CD4-positive, alpha-beta T cell treated with Interleukin-6 for 4 hours (primary cell): ENCODE data around the gene LDLRAD4.

Experiments used
- DNase-seq: peaks from one replicate; pipeline ENCODE4 v3.0.0-alpha.2; 2020; ENCODE audit warnings: mixed read lengths

LDLRAD4 gene

DNA sequence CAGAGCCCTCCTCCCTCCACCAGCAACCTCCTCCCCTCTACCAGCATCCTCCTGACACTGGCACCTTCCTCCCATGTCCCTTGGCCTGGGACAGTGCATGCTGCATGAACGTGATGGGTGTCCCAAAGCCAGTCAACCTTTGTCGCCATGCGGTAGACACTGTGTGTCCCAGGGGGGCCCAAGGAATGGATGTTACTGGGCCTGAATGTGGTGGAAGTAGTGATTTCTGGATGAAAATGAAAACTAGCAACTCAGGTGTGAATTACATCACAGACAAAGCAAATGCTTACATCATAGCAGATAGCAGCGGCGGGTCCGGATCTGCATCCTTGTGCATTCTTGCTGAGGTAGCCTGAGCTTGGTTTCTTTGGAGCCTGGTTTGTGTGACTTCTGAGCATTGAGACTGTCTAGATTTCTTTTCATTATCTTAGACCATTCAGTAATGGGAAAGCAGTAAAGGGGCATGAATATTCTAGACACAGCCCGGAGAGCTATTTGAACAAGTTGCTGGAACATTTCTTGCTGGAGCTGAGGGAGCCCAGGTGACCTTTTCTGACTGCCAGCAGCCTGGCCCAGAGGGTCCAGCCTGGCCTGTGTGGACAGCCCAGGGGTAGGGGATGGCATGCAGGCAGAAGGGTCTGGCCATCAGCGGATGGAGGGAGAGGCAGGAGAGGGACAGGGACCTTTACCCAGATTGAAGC lies 407.4 kb downstream of the LDLRAD4 start:
- DNase-seq = no peak

DNA sequence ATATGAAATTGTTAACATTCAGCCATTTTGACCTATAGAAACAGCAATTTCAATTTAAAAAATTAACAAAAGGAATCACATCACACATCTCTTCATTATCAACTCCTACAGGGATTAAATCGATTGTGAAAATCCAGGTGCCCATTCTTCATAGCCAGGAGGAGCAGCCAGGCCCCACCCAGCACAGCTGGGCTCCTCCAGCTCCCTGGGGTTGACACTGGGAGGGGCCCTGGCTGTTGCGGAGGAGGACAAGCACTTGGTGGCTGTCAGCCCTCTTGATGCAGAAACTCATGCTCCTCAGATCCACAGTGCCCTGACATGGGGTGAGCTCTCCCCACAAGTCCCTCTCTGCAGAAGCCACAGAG lies 408.0 kb downstream of the LDLRAD4 start:
- DNase-seq = no peak

DNA sequence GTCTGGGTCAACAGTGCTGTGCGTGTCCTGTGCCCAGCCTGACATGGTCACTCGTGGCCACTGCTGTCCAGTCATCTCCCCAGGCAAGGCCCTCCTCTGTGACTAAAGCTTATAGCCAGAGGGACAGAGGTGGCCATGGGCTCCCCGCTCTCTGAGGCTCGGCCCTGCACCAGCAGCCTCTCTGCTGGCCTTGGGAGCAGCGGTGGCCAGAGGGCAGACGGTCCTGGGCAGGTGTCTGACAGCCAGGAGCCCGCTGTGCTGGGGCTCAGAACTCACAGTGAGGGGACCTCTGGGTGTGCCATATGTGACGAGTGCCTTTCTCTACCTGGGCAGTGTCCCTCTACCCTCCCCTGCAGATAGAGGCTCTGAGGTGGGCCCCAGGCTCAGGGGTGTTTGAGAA lies 409.1 kb downstream of the LDLRAD4 start:
- no peak for DNase-seq

DNA sequence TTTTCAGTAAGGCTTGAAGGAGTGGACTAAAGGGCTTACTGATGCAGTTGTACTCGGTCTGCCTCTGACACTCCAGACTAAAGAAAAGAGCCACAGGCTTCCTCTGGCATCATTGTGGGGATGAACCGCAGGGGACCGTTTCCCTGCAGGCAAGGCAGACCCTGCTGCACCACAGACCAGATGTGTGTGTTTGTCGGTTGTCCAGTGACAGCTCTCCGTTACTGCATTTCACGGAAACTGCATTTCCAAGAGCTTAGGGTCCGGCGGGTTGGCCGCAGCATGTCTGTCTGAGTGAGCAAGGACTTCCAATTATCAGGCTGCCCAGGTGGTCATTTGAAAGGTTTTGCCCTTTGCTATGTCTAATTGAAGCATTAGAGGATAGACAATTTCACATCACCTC lies 409.7 kb downstream of the LDLRAD4 start:
- DNase-seq = no peak

DNA sequence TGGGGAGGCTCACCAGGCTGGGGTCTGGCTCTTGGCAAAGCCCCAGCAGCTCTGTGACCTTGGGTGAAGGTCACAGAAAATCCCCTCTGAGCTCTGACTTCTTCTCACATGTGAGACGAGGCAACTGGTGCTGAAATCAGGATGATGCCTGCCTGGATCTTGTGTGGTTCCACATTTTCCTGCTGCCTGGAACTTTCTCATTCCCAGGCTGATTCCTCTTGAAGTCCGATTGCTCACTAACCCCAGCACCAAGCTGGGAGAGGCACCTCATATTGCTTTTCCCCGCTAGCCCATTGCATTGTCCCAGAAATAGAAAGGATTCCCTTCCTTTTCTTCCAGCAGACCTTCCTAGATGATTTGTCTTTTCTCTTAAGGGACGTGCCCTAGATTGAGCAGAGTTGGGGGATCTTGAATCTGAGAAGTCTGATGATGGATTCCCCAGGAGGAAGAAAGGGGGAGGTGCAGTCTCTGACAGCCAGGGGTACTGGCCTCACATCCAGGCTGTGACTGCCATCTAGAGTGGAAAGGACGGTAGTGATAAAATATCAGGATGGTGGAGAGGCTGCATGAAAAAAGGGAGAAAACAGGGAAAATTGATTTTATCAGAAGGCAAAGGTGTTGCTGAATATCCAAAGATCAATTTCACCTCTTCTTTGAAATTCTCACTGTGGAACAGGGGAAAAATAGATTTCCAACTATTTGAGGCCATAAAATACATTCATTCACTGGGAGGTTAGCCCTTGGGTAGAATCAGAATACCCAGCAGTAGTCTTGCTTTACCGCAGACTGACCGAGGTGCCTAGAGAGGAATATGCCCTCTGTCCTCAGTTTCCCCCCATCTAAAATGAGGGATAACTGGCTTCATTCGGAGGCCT lies 411.5 kb downstream of the LDLRAD4 start:
- peak; percentile 61 for DNase-seq

DNA sequence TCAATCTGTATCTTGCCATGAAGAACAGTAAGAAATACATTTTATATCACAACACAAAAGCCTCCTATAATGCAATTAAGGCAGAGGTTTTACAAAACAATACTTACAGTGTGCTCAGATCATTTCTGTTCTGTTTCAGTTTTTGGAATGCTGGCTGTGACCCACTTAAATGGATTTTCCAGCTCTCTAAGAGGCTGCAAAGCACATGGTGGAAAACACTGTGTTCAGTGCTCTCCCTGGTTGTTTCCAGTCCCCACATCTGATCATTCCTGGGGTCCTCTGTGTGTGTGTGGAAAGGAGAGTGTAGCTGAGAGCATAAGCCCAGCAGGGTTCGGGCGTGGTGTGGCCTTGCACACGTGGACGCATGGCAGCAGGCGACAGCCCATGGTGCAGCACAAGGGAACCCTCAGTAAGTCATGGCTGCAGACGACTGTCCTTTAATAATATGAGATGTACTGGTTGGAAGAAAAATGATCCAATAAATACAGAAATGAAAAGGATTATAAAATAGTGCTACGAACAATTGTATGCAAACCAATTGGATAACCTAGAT lies 412.2 kb downstream of the LDLRAD4 start:
- DNase-seq = no peak

DNA sequence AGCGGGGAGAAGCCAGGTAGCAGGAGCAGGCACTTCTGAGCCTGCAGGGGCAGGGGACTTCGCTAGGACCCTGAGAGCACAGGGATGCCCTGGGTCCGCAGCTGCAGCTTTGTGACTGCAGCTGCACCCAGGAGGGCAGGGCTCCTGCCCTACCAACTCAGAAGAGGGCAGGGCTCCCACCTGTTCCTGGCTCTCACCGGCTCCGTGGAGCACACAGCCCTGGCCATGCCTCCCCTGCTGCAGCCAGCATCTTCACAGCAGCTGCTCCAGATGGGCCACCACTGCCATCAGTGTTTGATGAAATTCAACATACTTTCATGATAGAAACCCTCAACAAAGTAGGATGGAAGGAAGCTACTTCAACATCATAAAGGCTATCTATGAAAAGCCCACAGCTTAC lies 415.1 kb downstream of the LDLRAD4 start:
- no peak for DNase-seq

DNA sequence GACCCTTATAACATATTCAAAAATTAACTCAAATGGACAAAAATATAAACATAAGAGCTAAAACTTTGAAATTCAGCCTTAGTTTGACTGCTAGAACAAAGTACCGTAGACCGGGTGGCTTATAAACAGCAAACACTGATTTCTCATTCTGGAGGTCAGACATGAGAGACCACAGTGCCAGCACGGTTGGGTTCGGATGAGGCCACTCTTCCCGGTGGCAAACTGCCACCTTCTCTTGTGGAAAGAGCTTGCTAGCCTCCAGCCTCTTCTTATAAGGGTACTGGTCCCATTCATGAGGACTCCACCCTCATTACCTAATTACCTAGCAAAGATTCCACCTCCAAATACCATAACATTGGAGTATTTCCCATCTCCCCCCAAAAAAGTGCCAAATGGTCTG lies 416.5 kb downstream of the LDLRAD4 start:
- DNase-seq = no peak

DNA sequence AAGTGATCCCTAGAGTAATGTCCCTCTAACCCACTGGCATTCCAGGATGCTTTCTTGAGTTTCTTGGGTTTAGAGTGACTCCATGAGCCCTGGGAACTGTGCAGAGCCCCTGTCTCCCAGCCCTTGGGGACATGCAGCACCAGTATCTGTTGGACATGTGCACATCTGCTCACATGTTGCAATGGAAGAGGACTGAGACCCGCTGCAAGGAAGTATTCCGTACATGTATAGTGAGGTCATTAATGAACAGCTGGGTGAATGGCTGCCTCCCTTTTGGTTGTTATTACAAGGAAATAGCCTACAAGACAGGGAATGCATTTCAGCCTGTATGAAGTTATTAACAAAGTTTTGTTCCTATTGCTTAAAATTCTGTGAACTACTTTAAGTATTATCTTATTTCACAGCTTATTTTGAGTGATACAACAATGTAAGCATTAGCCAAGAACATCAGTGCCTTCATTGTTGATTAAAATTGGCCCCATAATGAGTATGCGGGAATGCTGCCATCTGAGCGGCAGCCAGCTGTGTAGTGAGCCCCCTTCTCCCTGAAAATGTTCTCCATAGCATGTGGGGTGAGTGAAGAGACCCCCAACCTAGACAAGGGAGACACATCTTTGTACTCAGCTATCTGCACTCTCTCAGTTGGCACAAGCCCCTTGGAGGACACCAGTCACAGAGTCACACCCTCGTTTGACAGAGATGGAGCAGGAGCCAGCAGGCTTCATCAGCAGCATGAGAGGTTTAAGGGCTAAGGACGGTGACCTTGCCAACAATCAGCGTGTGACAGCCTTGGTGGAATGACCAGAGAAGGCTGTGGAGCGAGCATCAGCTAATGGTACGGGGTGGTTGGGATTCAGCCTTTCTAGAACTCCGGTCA lies 420.4 kb downstream of the LDLRAD4 start:
- DNase-seq = no peak

DNA sequence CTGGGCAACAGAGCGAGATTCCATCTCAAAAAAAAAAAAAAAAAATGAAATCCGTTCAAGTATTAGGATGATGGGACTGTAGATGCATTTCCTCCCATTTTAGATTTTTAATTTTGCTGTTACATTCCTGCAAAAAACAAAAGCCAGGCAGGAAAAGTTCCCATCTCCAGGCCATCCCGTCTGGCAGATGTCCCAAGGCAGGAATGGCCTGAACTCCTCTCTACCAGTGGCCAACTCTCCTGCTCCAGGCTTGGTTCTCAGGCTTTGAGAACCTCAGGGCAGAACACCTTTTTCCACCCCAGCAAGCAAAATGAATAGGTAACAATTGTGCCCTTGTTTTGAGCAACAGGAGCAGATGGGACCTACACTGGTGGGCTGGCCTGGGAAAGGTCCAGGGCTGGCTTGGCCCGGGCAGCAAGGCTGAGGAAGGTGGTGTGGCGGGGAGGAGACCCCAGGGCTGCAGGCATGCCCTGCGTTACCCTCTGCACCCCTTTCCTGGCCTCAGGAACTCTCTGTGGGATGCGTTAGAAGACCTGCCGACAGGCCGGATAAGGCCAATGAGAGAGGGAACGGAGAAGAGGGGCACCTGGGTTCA lies 421.8 kb downstream of the LDLRAD4 start:
- no peak for DNase-seq

DNA sequence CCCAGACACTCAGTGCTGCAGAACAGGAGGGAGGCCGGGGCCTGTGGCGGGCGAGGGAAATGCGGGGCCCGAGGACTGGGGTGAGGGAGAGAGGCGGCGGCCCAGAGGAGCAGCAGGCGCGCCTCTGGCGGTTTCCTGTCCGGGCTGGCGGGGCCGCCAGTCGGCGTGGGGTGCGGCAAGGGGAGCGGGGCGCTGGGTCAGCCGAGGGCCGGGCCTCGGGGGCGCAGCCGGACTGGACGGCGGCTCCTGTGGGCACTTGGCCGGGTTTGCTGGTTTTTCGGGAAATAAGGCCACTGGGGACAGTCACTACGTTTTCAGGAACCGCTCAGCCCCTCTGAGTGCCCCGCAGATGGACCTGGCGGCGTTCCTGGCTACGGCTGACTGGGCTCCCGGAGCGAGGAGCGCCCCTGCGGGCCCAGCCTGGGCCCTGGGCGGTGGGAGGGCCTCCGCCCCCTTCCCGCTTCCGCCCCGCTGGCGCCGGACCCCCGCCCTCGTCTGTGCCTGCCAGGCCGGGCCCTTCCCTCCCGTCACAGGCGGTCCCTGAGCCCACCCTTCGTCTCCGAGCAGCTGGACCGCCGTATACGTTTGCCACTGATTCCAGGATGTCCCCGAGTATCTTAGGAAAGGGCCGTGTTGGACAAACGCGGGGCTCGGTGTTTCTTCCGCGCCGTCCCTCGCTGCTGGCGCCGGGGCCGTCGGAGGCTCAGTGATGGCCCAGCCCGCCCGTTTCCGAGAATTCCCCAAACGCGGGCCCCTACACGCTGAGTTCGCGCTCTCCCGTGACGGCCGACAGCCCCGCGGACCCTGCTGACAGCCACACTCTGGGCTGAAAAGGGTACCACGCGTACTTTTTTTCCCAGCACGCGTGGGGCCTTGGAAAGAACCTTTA lies 423.2 kb downstream of the LDLRAD4 start:
- no peak for DNase-seq

DNA sequence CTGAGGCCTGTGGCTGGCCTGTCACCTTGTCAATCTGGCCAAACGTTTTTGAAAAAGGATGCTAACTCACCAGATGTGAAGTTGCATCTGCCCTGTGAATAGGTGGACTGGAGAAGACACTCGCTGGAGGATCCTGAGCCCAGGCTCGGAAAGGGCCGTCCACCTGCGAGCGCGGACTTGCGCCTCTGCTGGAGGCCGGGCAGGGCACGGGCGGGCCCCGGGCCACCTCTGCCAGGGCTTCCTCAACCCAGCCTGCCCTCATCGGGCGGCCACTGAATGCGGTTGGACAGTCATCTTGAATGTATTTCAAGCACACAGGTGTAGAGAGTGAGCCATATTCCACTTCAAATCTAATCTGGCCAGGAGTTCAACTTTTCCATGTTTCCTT lies 423.9 kb downstream of the LDLRAD4 start:
- DNase-seq = no peak

DNA sequence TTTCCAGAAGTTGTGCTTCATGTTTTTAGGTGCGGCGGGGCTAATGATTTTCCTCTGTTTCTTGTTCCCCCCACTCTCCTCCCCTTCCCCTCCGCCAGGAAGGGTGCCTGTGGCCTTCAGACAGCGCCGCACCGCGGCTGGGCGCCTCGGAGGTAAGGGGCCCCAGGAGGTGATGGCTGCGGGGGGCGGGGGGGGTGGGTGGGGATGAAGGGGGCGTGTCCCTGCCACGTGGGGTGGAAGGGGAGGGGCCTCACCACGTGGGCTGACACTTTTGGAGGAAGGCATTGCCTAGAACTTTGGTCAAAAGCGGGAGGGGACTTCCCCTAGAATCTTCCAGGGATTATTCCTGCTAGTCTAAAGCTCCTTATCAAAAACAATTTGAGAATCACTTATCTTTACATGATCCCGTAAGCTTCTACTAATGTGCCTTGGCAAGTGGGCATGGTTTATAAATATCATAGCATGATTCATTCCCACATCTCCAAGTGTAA lies 424.7 kb downstream of the LDLRAD4 start:
- no peak for DNase-seq

DNA sequence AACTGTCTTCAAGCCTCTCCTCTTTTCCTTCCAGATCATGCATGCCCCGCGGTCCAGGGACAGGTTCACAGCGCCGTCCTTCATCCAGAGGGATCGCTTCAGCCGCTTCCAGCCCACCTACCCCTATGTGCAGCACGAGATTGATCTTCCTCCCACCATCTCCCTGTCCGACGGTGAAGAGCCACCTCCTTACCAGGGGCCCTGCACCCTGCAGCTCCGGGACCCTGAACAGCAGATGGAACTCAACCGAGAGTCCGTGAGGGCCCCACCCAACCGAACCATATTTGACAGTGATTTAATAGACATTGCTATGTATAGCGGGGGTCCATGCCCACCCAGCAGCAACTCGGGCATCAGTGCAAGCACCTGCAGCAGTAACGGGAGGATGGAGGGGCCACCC lies 426.5 kb downstream of the LDLRAD4 start:
- no peak for DNase-seq

DNA sequence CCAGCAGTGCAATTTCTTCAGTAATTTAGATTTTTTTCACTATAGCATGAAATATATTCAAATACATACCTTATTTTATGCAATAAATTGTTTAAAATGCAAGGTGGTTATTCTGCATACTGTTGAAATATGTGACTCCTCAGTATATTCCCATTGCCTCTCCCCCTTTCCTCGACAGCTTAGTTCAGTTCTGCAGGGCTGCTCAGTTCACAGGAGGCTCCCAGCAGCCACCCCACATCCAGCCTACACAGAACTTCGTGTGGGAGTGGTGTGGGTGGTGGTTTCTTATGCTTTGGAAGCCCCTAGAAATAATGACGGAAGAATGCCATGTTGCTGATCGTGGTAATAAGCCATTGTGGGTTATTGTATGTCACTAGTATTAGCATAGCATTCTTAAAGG lies 428.1 kb downstream of the LDLRAD4 start:
- no peak for DNase-seq

DNA sequence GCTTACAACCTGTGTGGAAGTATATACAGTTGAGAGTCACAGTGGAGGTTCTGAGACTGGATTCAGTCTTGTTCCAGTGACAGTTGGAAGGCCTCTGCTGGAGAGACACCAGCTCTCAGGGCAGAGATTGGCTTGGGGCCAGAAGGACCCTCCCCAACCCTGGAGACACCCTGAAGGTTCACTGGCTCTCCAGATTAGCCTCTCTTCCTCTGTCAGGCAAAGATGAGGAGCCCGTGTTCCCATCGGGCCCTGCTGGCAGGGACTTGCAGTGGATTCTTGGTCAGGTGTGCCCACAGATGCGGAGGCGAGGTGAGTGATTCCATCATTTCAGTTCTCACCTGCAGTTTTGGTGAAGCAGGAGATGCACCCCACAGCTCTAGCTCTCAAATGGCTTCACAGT lies 429.2 kb downstream of the LDLRAD4 start:
- no peak for DNase-seq

DNA sequence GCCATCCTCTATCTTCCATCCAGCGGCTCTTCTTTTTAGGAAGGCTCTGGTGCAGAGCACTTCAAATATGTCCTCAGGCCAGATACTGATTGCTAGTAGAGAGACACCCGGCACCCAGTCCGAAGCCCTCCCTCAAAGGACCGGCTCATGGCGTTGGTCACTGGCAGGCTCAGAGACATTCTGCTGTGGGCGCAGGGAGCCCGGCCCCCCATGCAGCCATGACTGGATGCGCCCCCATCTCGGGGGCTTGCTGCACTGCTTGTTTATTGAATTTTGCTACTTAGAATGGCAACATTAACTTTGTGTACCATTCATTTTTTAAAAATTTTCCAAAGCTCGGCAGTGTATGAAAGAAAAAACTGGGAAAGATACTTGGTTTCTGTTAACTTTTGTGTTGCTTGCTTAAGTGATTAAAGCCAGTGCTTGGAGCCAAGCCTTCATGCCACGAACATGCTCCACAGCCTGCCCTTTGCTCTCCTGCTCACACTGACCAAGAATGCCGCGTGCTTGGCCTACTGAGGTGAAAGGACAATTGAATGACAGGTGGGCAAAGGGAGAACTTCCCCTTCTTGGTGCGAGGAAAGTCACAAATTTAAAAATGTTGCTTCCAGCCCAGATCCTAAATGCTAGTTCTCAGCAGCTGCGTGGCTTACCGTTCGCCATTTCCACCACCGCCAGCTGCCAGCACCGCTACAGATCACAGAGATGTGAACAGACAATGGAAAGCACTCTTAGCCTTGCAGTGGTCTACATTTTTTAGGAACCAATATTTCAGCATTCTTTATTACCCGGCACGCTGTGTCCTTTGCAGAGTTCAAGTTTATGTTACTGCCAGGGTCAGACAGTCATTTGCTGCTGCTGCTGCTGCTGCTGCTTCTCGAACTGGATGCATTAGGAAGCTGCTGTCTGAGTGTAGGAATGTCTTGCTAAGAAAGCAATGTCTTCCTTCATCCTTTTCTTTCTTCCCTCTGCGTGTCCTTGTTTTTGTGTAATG lies 431.1 kb downstream of the LDLRAD4 start:
- no peak for DNase-seq

DNA sequence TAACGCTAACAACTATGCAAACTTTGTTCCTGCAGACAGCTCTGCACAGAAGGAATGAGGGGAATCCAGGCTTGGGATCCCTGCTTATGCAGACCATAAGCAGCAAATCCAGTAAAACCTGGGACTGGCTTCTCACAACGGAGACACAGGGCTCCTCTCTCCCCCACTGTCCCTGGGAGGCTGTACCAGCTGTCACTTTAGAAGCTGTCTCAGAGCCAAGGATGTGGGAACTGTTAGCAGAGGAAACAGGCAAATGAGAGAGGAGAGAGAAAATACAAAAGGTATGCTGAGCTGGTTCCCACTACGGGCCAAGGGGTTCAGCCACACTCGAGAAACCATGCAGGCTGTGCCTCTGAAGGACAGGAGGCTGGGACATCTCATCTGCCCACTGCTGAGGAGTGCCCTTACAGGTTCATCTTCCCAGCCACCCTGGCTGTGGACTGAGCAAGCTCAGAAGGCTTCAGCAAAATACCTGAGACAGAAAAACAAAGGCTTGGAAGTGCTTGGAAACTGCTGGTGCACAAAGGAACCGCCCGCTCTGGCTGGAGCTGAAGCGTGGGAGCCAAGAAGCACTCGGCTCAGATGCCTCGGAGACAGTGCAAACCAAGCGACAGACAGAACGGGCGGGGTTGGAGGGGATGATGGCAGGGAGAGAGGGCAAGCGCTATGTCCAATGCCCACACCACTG lies 435.3 kb downstream of the LDLRAD4 start:
- DNase-seq = no peak

DNA sequence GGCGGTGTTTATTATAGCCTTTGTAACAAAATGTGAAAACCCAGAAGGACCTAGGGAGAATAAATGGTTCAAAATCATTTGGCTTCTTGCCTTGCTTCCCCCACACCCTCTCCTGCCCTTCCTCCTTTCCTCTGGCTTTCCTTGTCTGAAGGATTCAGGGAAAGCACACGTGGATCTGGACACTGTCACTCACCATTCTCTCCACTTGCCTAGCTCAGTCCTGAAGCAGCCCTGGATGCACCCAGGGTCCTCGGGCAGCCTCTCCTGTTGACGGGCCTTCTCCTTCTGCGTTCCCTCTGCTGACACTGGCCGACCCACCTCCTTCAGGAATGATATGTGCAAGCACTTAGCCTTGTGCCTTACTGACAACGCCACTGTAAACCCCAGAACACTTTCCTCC lies 439.4 kb downstream of the LDLRAD4 start:
- no peak for DNase-seq
